GM19372 (cell line): ENCODE data around the gene ADGRF3.
"Not testable (repeated sequence)": the region's sequence is repeated elsewhere in the genome, so short reads cannot be mapped to it uniquely, and the experiment has no call there.

Experiments
- ATAC-seq: cut with Tn5 transposase; IDR thresholded peaks from one replicate; pipeline ENCODE4 v1.9.1; 2021; ENCODE audit warnings: mild to moderate bottlenecking, low read depth, moderate library complexity; ENCODE audit not compliant: unreplicated experiment

Gene ADGRF3

DNA sequence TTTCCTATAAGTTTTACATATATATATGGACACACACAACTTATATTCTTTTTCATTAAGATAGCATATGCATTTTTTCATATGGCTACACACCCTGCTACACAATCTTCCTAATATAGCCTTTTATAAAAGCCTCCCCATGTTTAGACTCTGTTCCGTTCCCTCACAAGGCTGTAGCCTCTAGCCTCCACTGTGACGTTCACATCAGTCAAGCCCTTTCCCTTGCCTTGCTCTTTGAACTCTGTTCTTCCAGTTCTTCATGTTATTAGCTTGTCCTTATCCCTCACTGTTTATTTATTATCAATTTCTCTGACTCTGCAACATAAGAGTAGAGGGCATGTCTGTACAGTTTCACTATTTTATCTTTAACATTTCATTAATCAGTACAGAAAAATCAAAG lies 63.0 kb downstream of the ADGRF3 start:
- ATAC-seq, result no peak

DNA sequence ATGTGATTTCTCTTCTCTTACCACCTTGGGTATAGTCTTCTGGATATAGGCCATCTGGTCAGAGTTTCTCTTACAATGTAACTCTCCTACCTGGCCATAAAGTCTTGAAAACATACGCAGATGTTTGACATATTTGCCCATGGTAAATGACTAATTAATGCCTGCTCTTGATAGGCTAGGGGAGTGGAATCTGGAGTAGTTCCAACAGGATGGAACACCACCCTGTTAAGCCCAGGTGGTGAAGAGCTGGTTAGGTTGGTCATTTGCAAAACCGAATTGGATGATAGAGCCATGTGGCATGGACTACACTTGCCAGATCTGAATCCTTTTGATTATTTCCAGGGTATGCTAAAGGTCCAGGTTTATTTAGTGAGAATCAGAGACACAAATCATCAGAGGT lies 65.4 kb downstream of the ADGRF3 start:
- ATAC-seq, result no peak

DNA sequence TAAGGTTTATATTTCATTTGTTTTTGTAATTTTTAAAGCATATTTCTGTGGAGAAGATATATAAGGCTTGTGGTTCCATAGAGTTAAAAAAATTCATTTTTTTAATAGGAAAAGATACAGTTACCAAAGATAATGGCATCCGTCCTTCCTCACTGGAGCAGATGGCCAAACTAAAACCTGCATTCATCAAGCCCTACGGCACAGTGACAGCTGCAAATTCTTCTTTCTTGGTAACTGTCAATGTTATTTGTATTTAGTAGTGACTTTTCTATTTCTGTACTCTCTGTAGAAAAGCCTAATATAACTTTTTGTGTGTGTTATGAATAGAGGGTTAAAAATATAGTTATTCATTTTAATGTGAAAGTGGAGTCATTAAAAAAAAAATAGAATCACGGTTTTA lies 66.7 kb downstream of the ADGRF3 start:
- no peak for ATAC-seq

DNA sequence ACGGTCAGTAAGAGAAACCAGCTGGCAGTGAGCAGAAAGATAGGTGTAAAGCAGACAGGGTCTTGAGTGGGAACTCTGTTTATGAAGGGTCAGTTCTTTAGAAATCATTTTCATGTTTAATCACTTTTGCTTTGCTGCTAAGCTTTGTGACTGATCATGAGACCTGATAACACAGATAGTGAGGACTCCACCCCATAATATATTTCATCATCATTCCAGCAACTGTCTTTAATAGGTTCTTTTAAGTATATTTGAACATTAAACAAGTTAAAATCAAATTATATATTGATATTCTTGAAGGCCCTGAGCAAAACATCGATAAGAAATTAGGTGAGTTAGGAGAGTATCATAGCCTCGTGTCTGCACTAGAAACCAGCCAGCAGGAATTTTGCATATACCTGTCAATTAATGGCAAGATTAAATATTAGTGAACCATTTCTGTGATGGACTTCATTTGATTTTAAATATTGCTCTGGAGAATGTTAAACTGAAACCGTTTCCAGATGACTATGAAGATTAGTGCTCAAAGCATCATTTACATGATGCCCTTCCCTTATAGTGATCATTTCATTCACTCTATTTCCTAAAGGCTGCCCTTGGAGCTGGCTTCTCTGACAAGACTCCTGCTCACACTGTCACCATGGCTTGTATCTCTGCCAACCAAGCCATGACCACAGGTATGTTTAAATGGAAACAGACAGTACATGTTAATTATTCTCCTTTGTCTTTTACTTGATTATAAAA lies 69.9 kb downstream of the ADGRF3 start:
- no peak for ATAC-seq

DNA sequence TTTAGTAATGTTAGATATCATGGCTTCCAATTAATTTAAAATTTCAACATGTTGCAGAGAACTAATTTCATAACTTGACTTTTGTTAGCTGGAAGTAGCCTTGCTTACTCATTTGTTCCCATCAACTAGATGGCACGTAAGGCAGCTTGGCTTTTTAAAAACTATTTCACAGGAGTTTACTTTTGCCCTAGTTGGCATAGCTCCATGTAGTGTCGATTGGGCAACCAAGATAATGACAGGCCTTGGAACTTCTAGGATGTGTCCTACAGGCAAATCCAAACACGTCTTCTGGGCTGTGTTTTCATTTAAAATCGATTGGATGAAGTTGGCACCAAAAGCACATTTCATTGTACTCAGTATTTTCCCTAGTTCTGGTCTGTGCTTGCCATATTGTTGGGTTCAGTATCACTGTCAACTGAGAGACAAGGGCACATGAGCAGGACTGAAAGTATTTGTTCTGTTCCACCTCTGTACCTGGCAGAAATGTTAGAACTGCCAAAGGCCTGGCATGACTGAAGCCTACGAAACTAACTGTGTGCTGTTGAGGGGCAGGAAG lies 72.5 kb downstream of the ADGRF3 start:
- ATAC-seq, result no peak

DNA sequence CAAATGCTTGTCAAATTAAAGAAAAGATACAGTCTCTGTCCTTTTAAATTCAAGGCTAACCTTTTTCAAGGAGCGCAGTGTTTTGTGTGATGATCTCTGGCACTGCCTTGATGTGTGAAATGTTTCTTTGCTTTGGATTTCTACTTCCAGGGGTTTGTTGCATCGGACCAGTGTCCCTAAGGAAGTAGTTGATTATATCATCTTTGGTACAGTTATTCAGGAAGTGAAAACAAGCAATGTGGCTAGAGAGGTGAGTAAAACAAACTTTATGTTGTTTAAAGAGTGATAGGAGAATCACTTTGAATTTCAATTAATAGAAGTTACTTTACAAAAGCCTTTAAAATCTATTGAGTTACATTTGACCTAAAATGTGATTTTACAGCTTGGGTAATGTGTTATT lies 73.1 kb downstream of the ADGRF3 start:
- no peak for ATAC-seq

DNA sequence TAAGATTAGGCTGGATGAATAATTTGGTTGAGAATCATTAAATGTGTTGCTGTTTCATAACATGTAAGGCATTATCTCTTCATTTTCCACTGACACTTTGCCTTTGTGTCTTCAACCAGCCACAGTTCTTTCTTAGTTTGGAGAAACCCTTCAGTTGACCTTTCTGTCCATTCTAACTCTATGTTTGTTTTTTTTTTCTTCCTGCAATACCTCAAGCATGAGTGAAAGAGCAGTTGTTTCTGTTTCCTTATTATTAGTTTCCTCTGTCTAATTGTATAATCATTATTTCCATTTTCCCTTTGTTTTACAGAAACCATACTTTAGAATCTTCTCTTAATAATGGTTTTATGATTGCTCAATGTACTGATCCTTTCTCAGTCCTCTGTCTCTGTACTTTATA lies 76.2 kb downstream of the ADGRF3 start:
- no peak for ATAC-seq

DNA sequence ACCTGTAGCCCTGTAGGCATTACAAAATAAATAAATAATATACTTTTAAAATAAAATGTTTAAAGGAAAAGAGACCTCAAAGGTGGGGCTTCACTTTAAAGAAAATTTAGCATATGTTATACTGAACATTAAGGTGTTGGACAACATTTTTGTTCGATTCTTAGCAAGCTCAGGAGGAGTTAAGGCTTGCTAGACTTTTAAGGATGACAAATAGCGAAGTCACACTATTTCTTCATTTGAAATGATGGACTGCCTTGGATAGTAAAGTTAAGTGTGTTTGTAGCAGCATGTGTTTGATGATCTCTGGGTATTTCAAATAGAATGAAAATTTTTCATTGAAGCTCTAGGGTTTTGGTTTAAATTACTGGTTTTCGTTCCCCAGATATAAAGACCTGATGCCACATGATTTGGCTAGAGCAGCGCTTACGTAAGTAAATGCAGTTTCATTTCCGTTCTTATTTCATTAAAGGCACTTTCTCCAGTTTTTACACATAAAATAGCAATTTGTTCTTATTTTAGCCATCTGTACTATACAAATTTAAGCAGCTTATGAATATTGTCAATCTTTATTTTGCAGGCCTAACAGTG lies 76.9 kb downstream of the ADGRF3 start:
- ATAC-seq, result no peak

DNA sequence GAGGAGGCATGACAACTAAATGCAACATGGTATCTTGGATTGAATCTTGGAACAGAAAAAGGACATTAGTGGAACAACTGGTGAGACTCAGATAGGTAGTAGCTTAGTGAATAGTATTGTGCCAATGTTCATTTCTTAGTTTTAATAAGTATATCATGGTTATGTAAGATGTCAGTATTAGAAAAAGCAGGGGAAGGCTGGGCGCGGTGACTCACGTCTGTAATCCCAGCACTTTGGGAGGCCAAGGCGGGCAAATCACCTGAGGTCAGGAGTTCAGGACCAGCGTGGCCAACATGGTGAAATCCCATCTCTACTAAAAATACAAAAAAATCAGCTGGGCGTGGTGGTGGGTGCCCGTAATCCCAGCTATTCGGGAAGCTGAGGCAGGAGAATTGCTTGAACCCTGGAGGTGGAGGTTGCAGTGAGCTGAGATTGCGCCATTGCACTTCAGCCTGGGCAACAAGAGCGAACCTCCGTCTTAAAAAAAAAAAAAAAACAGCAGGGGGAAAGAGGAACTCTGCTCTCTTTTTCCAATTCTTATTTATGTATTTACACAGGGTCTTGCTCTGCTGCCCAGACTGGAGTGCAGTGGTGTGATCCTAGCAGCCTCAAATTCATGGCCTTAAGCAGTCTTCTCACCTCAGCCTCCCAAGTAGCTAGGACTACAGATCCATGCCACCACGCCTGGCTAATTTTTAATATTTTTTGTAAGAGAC lies 77.8 kb downstream of the ADGRF3 start:
- not testable (repeated sequence) for ATAC-seq

DNA sequence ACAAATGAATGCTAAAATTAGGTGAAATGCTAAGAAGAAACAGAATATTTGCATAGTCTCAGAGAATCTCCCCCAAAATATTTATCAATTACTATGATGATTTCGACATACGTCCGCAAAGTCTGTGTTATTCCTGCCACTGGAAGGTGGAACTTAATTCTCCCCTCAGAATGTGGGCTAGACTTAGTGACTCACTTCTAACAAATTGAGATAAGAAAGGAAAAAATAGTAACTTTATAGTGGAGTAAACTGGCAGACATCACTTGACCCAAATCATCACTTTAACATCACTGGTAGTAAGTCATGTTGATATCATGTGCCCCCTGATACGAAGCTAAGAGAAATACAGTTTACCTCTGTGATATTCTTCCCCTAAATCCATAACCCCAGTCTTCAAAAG lies 78.4 kb downstream of the ADGRF3 start:
- no peak for ATAC-seq

DNA sequence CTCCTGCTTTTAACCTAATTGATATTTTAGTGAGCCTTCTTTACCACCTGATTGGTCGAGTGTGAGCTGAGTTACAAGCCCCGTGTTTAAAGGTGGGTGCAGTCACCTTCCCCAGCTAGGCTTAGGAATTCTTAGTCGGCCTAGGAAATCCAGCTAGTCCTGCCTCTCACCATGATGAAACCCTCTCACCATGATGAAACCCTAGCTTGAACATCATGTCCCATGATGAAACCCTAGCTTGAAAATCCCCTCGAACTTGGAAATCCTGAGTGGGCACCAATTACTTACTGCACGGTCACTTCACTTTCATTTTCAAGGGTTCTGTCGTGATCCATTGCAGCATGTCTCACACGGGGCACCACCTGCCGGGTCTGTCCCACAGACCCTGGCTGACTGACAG lies 87.8 kb downstream of the ADGRF3 start:
- not testable (repeated sequence) for ATAC-seq
